ENCODE measurements around the gene ARPC1B.

DNA sequence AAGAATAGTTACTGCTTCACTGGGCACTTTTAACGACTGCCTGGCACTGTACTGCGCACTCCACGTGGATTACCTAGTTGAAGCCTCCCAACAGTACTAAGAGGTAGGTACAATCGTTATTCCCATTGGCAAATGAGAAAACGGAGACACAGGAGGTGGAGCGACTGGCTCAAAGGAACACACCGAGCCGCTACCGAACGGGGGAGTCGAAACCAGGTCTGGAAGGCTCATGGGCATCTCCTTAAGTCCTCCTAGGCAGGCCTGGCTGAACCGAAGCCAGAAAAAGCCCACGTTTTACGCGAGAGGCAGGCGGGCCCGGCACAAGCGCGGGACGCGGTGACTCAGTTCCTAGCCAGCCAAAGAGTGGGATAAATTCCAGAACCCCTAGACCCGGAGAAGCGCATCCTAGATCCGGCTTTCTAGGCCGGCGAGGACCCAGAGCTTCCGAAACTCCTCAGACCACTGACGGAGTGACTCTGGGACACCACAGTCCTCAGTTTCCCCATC is 33.4 kb downstream of the ARPC1B start:
- TF ChIP-seq POLR2A (IDR thresholded peaks at IDR 0.05; ENCODE audit: low read depth, low read length): no peak
- TF ChIP-seq TAF1 (IDR thresholded peaks at IDR 0.05; ENCODE audit: low read depth, low read length): no peak
- TF ChIP-seq POLR2AphosphoS5 (IDR thresholded peaks at IDR 0.05; ENCODE audit: low read depth, low read length): no peak

All from GM12891 (cell line).